Uterus (tissue), 4 donors: ENCODE measurements around the gene CRTC2. TPM values are rescaled to one million over a fixed set of nuclear protein-coding genes. Genes with fewer than 3 reads are reported as not detected.
"Not testable (repeated sequence)": the region's sequence is repeated elsewhere in the genome, so short reads cannot be mapped to it uniquely, and the experiment has no call there.

Experiments used
- DNase-seq, 2 donors: peaks; one replicate each; pipeline ENCODE4 v3.0.0-alpha.2; 2019 to 2020
- H3K27ac ChIP-seq, 2 donors: fragments of 200-600 bp; sonication (generic); 1 replicate in 1 of 2; 2 replicates in 1 of 2; pipeline ENCODE4 v1.5.1; 2016 to 2018
- H3K27me3 ChIP-seq, 2 donors: fragments of 200-600 bp; sonication (generic); one replicate each; pipeline ENCODE4 v1.5.1; 2018 to 2019; ENCODE audit warnings: control low read depth in 1 of 2
- H3K36me3 ChIP-seq, 2 donors: fragments of 200-600 bp; sonication (generic); one replicate each; pipeline ENCODE4 v1.5.1; 2019; ENCODE audit warnings: control low read depth in 1 of 2
- H3K4me1 ChIP-seq, 2 donors: fragments of 200-600 bp; sonication (generic); one replicate each; pipeline ENCODE4 v1.5.1; 2018 to 2019; ENCODE audit warnings: control low read depth in 1 of 2
- H3K4me3 ChIP-seq, 2 donors: fragments of 200-600 bp; sonication (generic); 1 replicate in 1 of 2; 2 replicates in 1 of 2; pipeline ENCODE4 v1.5.1; 2018 to 2019; ENCODE audit warnings: mild to moderate bottlenecking in 1 of 2
- H3K9me3 ChIP-seq, 2 donors: fragments of 200-600 bp; sonication (generic); one replicate each; pipeline ENCODE4 v1.5.1; 2019; ENCODE audit warnings: control low read depth in 1 of 2
- POLR2A ChIP-seq, 2 donors: fragments of 450-650 bp; IDR thresholded peaks; one replicate each; pipeline ENCODE4 v1.6.1; 2016; ENCODE audit warnings: antibody characterized with exemption in 2 of 2, mild to moderate bottlenecking in 1 of 2, moderate library complexity in 1 of 2
- intact Hi-C: fragments of 100-400 bp; cut with DNase I; formaldehyde crosslinking; loops from one replicate; pipeline ENCODE4 v1.15.1; 2023; ENCODE audit warnings: low total_unique reads
- total RNA-seq, 4 donors: library from RNA; depleted of rRNA in 3 of 4; stranded (reverse); fragments of >200 nt in 3 of 4; gene quantifications; one replicate each; pipeline versions ENCODE4 v1.1.0 to v1.2.4, GENCODE V29; 2014 to 2023
- TF ChIP-seq, protein P1 (sequence below), 4 experiments: fragments of 200-600 bp in 2 of 4; fragments of 450-650 bp in 2 of 4; sonication (generic) in 2 of 4; IDR thresholded peaks; one replicate each; pipeline ENCODE4 v1.5.1; 2016 to 2019; ENCODE audit warnings: antibody characterized with exemption in 4 of 4, mild to moderate bottlenecking in 2 of 4, moderate library complexity in 1 of 4
- donor health status: DM: yes; HTN: yes; CAD: no.

The CRTC2 gene
- total RNA-seq, 4 donors from 2014 or later = 5.9 to 57.2 (median 15.5) TPM

DNA sequence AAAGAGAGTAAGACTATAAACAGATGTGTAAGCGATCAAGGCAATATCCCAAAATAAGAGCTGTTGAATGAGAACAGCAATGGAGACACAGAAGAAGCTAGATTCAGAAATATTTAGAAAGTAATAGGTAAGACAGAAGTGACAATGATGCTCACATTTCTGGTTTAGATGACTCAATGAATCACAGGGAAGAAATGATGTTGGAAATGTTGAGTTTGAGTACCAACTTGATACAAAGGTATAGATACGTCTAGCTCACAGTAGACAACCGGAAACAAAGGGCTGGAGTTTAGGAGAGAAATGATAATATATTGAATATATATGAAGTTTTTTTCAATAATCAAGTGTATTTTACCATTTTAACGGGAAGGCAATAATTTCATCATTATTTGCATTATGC is 42.1 kb downstream of the CRTC2 start:
- intact Hi-C loops = no loop called here
- DNase-seq = no peak
- H3K27me3 ChIP-seq = no peaks in the 10 kb centered on the region
- H3K4me1 ChIP-seq = peaks cover 4 to 13% of the 10 kb centered on the region in 2 donors
- no peak overlapping the region for H3K4me3 ChIP-seq
- no peak for TF ChIP-seq POLR2A (IDR thresholded peaks at IDR 0.05)
- TF ChIP-seq, protein P1, sequence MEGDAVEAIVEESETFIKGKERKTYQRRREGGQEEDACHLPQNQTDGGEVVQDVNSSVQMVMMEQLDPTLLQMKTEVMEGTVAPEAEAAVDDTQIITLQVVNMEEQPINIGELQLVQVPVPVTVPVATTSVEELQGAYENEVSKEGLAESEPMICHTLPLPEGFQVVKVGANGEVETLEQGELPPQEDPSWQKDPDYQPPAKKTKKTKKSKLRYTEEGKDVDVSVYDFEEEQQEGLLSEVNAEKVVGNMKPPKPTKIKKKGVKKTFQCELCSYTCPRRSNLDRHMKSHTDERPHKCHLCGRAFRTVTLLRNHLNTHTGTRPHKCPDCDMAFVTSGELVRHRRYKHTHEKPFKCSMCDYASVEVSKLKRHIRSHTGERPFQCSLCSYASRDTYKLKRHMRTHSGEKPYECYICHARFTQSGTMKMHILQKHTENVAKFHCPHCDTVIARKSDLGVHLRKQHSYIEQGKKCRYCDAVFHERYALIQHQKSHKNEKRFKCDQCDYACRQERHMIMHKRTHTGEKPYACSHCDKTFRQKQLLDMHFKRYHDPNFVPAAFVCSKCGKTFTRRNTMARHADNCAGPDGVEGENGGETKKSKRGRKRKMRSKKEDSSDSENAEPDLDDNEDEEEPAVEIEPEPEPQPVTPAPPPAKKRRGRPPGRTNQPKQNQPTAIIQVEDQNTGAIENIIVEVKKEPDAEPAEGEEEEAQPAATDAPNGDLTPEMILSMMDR (IDR thresholded peaks at IDR 0.05) = no peak
- no peak overlapping the region for H3K27ac ChIP-seq
- H3K36me3 ChIP-seq = no peaks in the 10 kb centered on the region
- H3K9me3 ChIP-seq = no peaks in the 10 kb centered on the region

DNA sequence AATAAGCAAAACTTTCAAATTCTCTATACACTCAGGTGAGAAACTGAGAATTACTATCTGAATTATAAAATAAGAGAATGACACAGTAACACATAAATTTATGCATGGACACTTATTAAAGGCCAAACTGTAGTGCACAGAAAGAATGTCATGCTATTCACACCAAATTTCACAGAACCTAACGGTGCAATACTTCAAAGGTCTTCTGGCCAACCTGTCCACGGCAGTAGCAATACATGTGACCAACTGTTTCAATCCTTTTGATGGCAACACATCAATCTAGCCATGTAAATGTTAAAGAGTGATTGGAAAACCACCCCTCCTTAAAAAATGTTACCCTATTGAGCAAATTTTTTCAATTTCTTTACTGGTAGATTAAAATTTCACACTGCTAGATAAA is 46.1 kb downstream of the CRTC2 start:
- Histone ChIP-seq H3K4me3 (no peak overlapping the region), H3K27me3 (no peaks in the 10 kb centered on the region), H3K9me3 (no peaks in the 10 kb centered on the region), H3K36me3 (no peaks in the 10 kb centered on the region), H3K4me1 (no peaks in the 10 kb centered on the region), H3K27ac (no peak overlapping the region)
- DNase-seq = no peak
- intact Hi-C loops = no loop called here
- TF ChIP-seq, protein P1 (IDR thresholded peaks at IDR 0.05) = no peak
- TF ChIP-seq POLR2A (IDR thresholded peaks at IDR 0.05) = no peak

DNA sequence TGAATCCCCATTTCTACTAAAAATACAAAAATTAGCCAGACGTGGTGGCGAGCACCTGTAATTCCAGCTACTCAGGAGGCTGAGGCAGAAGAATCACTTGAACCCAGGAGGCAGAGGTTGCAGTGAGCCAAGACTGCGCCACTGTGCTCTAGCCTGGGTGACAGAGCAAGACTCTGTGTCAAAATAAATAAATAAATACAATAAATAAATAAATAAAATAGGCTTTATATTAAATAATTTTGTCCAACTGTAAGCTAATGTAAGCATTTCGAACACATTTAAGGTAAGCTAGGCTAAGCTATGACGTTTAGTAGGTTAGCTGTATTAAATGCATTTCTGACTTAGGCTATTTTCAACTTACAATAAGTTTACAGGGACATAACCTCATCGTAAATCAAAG is 47.9 kb downstream of the CRTC2 start:
- H3K4me3 ChIP-seq, H3K36me3 ChIP-seq, H3K4me1 ChIP-seq, H3K27ac ChIP-seq, intact Hi-C loops, H3K27me3 ChIP-seq, H3K9me3 ChIP-seq, DNase-seq: not testable (repeated sequence)

DNA sequence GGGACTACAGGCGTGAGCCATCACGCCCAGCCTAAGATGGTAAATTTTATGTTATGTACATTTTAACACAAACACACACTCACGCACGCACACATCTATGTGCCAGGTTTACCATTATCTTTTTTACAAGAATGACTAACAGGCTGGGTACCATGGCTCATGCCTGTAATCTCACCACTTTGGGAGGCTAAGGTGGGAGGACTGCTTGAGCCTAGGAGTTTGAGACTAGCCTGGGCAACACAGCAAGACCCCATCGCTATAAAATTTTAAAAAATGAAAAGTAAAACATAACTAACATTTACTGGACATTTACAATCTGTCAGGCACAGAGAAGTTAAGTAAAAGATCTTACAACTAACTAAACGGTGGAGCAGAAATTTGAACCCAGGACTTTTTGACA is 50.3 kb downstream of the CRTC2 start:
- H3K27me3 ChIP-seq = no peaks in the 10 kb centered on the region
- TF ChIP-seq POLR2A (IDR thresholded peaks at IDR 0.05) = no peak
- TF ChIP-seq, protein P1 (IDR thresholded peaks at IDR 0.05) = no peak
- no peak for DNase-seq
- H3K36me3 ChIP-seq = no peaks in the 10 kb centered on the region
- intact Hi-C loops = no loop called here
- H3K27ac ChIP-seq = no peak overlapping the region
- no peaks in the 10 kb centered on the region for H3K9me3 ChIP-seq
- H3K4me3 ChIP-seq = no peak overlapping the region
- no peaks in the 10 kb centered on the region for H3K4me1 ChIP-seq

DNA sequence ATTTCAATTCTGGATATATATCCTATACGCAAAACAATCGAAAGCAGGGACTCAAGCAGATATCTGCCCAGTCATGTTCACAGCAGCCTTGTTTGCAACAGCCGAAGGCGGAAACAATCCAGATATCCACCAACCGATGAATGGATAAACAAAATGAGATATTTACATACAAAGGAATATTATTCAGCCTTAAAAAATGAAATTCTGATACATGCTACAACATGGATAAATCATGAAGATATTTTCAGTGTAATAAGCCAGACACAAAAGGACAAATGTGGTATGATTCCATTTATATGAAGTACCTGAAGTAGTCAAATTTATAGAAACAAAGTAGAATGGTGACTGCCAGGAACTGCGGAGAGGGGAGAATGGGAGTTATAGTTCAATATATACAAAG is 51.3 kb downstream of the CRTC2 start:
- no peak for DNase-seq
- Histone ChIP-seq H3K4me1 (no peaks in the 10 kb centered on the region), H3K4me3 (no peak overlapping the region), H3K27ac (no peak overlapping the region), H3K9me3 (no peaks in the 10 kb centered on the region), H3K36me3 (no peaks in the 10 kb centered on the region), H3K27me3 (no peaks in the 10 kb centered on the region)
- intact Hi-C loops = no loop called here
- TF ChIP-seq, protein P1 (IDR thresholded peaks at IDR 0.05) = no peak
- no peak for TF ChIP-seq POLR2A (IDR thresholded peaks at IDR 0.05)

DNA sequence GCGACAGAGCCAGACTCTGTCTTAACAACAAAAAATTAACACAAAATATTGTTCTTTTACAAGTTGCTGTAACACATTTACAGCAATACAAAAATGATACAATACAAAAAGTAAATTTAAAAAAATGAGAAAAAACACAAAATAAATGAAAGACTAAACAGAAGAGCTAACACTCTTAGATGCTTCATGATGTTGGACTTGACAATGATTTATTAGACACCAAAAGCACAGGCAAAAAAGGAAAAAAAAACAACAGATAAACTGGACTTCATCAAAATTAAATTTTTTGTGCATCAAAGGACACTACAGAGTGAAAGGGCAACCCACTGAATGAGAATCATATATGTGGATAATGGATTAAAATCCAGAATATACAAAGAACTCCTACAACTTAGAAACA is 52.0 kb downstream of the CRTC2 start:
- no peak for DNase-seq
- Histone ChIP-seq H3K27me3 (no peaks in the 10 kb centered on the region), H3K27ac (no peak overlapping the region), H3K9me3 (no peaks in the 10 kb centered on the region), H3K36me3 (no peaks in the 10 kb centered on the region), H3K4me1 (no peaks in the 10 kb centered on the region), H3K4me3 (no peak overlapping the region)
- TF ChIP-seq POLR2A (IDR thresholded peaks at IDR 0.05) = no peak
- TF ChIP-seq, protein P1 (IDR thresholded peaks at IDR 0.05) = no peak
- intact Hi-C loops = no loop called here

DNA sequence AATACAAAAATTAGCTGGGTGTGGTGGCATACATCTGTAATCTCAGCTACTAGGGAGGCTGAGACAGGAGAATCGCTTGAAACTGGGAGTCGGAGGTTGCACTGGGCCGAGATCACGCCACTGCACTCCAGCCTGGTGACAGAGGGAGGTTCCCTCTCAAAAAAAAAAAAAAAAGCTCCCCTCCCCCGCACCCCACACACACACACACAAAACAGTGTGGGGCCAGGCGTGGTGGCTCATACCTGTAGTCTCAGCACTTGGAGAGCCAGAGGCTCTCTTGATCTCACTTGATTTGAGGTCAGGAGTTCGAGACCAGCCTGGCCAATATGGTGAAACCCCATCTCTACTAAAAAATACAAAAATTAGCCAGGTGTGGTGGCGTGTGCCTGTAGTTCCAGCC is 52.5 kb downstream of the CRTC2 start:
- H3K27me3 ChIP-seq, H3K4me3 ChIP-seq, DNase-seq, H3K9me3 ChIP-seq, H3K36me3 ChIP-seq, intact Hi-C loops, H3K4me1 ChIP-seq, H3K27ac ChIP-seq: not testable (repeated sequence)
